Measurements from ENCODE around the gene SPG7. TPM values are rescaled to one million over a fixed set of nuclear protein-coding genes. Genes with fewer than 3 reads are reported as not detected.

The SPG7 gene
- total and polyA plus RNA-seq, 2 of the 4 experiments (the other 2 are of a cell fraction): 94.6 to 96.8 TPM

- intact Hi-C loops (cut with micrococcal nuclease): no loop called here
- Histone ChIP-seq H3K56ac (ENCODE audit: extremely low read depth, insufficient read depth, low read length) (no peak overlapping the region), H3K14ac (replicated peaks; ENCODE audit: low read depth, low read length) (no peak overlapping the region), H2BK15ac (ENCODE audit: low read depth, low read length) (no peak overlapping the region), H3K23ac (ENCODE audit: low read depth, low read length) (no peak overlapping the region), H2AK9ac (replicated peaks; ENCODE audit: low read depth, low read length, poor library complexity) (no peak overlapping the region), H4K5ac (ENCODE audit: low read depth, low read length) (no peak overlapping the region), H3K9ac (ENCODE audit: low read depth, low read length) (no peak overlapping the region), H4K91ac (ENCODE audit: insufficient read depth, low read depth, low read length) (no peak overlapping the region), H4K8ac (ENCODE audit: low read depth in 2 of 2, low read length in 2 of 2) (no peak overlapping the region), H3K18ac (ENCODE audit: low read depth, low read length) (no peak overlapping the region), H2BK20ac (ENCODE audit: low read depth, low read length) (0 out of 2 replicates have a peak overlapping the region, but pooled peaks have one; percentile 96), H3K4me1 (ENCODE audit: control insufficient read depth, insufficient read depth, low read length) (peaks cover 17% of the 10 kb centered on the region), H3K4me3 (ENCODE audit: insufficient read depth, low read depth, low read length) (no peak overlapping the region), H3K9me1 (ENCODE audit: insufficient read depth, low read length) (peaks cover 26% of the 10 kb centered on the region), H3K27me3 (ENCODE audit: control insufficient read depth, insufficient read depth, low read length) (no peaks in the 10 kb centered on the region), H2AFZ (replicated peaks; ENCODE audit: low read length, poor library complexity) (no peak overlapping the region), H3K4ac (ENCODE audit: low read depth, low read length) (no peak overlapping the region; the same call in 1 of the 2 replicates), H3K79me1 (ENCODE audit: low read depth in 1 of 2, low read length in 2 of 2) (peaks cover 0 to 13% of the 10 kb centered on the region in 2 experiments; a peak in 1 of 4 replicates), H3K9me3 (ENCODE audit: control insufficient read depth, insufficient read depth, low read length) (no peaks in the 10 kb centered on the region), H2BK5ac (ENCODE audit: low read depth, low read length, poor library complexity, severe bottlenecking) (no peak overlapping the region), H4K20me1 (ENCODE audit: insufficient read depth, low read length) (peaks cover 3% of the 10 kb centered on the region; the same call in 1 of the 2 replicates), H2BK120ac (ENCODE audit: low read depth, low read length) (peak overlapping the region; percentile 95), H2AK5ac (ENCODE audit: low read depth, low read length) (peak overlapping the region; percentile 98), H3K27ac (ENCODE audit: insufficient read depth, low read length) (no peak overlapping the region), H3K4me2 (ENCODE audit: low read depth, low read length) (no peak overlapping the region), H3K36me3 (ENCODE audit: control insufficient read depth, insufficient read depth, low read length) (peaks cover 6% of the 10 kb centered on the region; the same call in 1 of the 2 replicates)
- BruUV-seq (replicated peaks): no TSS peak
- dilution Hi-C loops (cut with HindIII; ENCODE audit: low sequenced_read_pairs, unreplicated experiment): no loop called here
- DNase-seq (no peak), ATAC-seq (ENCODE audit: low read depth) (no peak)
- TF ChIP-seq CTCF (conservative IDR thresholded peaks at IDR 0.05; ENCODE audit: low read depth, low read length): no peak
- no peak for TF ChIP-seq MAFK (IDR thresholded peaks at IDR 0.05; ENCODE audit: low read depth, low read length)
- TF ChIP-seq CEBPB (IDR thresholded peaks at IDR 0.05; ENCODE audit: low read depth, low read length): no peak
- TF ChIP-seq SMC3 (IDR thresholded peaks at IDR 0.05; ENCODE audit: low read depth, low read length): no peak
- no peak for TF ChIP-seq RAD21 (IDR thresholded peaks at IDR 0.05; ENCODE audit: low read length)
- TF ChIP-seq CHD1 (IDR thresholded peaks at IDR 0.05; ENCODE audit: low read depth, low read length): no peak
- no peak for TF ChIP-seq MXI1 (IDR thresholded peaks at IDR 0.05; ENCODE audit: borderline replicate concordance, low read depth, low read length)
- no peak for TF ChIP-seq USF2 (IDR thresholded peaks at IDR 0.05; ENCODE audit: low read depth, low read length)
- no peak for TF ChIP-seq NFE2L2 (IDR thresholded peaks at IDR 0.05; ENCODE audit: low read depth, low read length)
- no peak for TF ChIP-seq POLR2A (IDR thresholded peaks at IDR 0.05; ENCODE audit: low read depth, low read length)
- TF ChIP-seq RCOR1 (IDR thresholded peaks at IDR 0.05; ENCODE audit: insufficient replicate concordance, low read length): no peak
- TF ChIP-seq BHLHE40 (IDR thresholded peaks at IDR 0.05; ENCODE audit: low read depth, low read length): no peak
- no peak for TF ChIP-seq RFX5 (IDR thresholded peaks at IDR 0.05; ENCODE audit: low read depth, low read length)
- no peak for TF ChIP-seq ELK1 (IDR thresholded peaks at IDR 0.05; ENCODE audit: borderline replicate concordance, low read depth, low read length)
- TF ChIP-seq MAZ (IDR thresholded peaks at IDR 0.05; ENCODE audit: borderline replicate concordance, low read depth, low read length): no peak
- TF ChIP-seq FOS (IDR thresholded peaks at IDR 0.05; ENCODE audit: low read depth, low read length): no peak
- in situ Hi-C loops (cut with MboI; ENCODE audit: low sequenced_read_pairs): no loop called here
- POLR2A ChIA-PET (ENCODE audit: unreplicated experiment): no interaction called here
- 90% methylated on average over 22 of the region's 36 CpGs; no CpG with 5 or more reads in 1 of the 2 experiments for WGBS, 2 experiments (ENCODE audit: extremely low coverage in 2 of 2, insufficient read length in 1 of 2)
- CTCF ChIA-PET: no interaction called here
These were observed 75.1 kb downstream of the SPG7 start for GRCh38 chr16:89583197-89583894.

Measured in IMR-90 (cell line).